ENCODE measurements around the gene STK32A. TPM values are rescaled to one million over a fixed set of nuclear protein-coding genes. Genes with fewer than 3 reads are reported as not detected.

STK32A gene
- total RNA-seq, 1 experiment from 2014 or later, result 1.2 TPM

- ChIA-PET CTCF (interaction anchor here (0.8 kb wide), 1 partner anchor 177 kb away, joined by 3 read pairs; no protein-coding TSS in a partner anchor), RAD21 (ENCODE audit: low non-redundant PET in 1 of 2, low total read pairs in 2 of 2, uncharacterized antibody in 2 of 2, unreplicated experiment in 2 of 2) (no interaction called here), POLR2A (no interaction called here)
- TF ChIP-seq EGR1 (IDR thresholded peaks at IDR 0.05; ENCODE audit: low read depth) (no peak), REST (IDR thresholded peaks at IDR 0.05; ENCODE audit: low read depth) (no peak), TCF7L2 (IDR thresholded peaks at IDR 0.05; ENCODE audit: borderline replicate concordance, extremely low read depth, insufficient read depth, insufficient read length) (no peak), ZFX (IDR thresholded peaks at IDR 0.05) (no peak), RAD21 (IDR thresholded peaks at IDR 0.05; ENCODE audit: low read depth) (no peak), SIN3A (IDR thresholded peaks at IDR 0.05; ENCODE audit: low read depth) (no peak), MAX (IDR thresholded peaks at IDR 0.05) (no peak), EZH2 (IDR thresholded peaks at IDR 0.05) (no peak), ZBTB33 (IDR thresholded peaks at IDR 0.05; ENCODE audit: extremely low read depth, insufficient replicate concordance, low read length) (no peak), JUND (IDR thresholded peaks at IDR 0.05) (no peak), CTCF (IDR thresholded peaks at IDR 0.05 in 2 of 3, conservative IDR thresholded peaks at IDR 0.05 in 1 of 3; ENCODE audit: borderline replicate concordance in 1 of 3, insufficient read depth in 1 of 3, low read depth in 2 of 3, low read length in 2 of 3) (no peak), ELF1 (IDR thresholded peaks at IDR 0.05; ENCODE audit: borderline replicate concordance, low read depth) (no peak), POLR2A (IDR thresholded peaks at IDR 0.05; ENCODE audit: borderline replicate concordance, extremely low read depth, insufficient read depth, insufficient read length) (no peak), EZH2phosphoT487 (IDR thresholded peaks at IDR 0.05; ENCODE audit: borderline replicate concordance) (no peak), YY1 (IDR thresholded peaks at IDR 0.05; ENCODE audit: extremely low read depth, insufficient replicate concordance, low read depth, low read length) (no peak), CEBPB (IDR thresholded peaks at IDR 0.05; ENCODE audit: low read depth) (no peak), ZNF274 (IDR thresholded peaks at IDR 0.05; ENCODE audit: low read depth, low read length) (no peak), SRF (IDR thresholded peaks at IDR 0.05; ENCODE audit: low read depth) (no peak)
- intact Hi-C loops (cut with micrococcal nuclease), result no loop called here
- Histone ChIP-seq H3K9me3 (ENCODE audit: control insufficient read depth in 1 of 2, insufficient read depth in 1 of 2, low read depth in 1 of 2, low read length in 2 of 2) (no peaks in the 10 kb centered on the region), H2AFZ (ENCODE audit: low read depth, low read length, poor library complexity, severe bottlenecking) (no peak overlapping the region), H3K4me1 (ENCODE audit: control insufficient read depth in 1 of 2, insufficient read depth in 2 of 2, low read length in 2 of 2) (peaks cover 15 to 24% of the 10 kb centered on the region in 2 experiments), H3K9ac (ENCODE audit: low read length) (no peak overlapping the region), H3K9me2 (ENCODE audit: insufficient read depth) (no peaks in the 10 kb centered on the region), H3K36me3 (ENCODE audit: control insufficient read depth in 1 of 2, insufficient read depth in 2 of 2, low read length in 2 of 2) (no peaks in the 10 kb centered on the region), H3K27ac (ENCODE audit: low read depth, low read length) (no peak overlapping the region), H3K27me3 (ENCODE audit: insufficient read depth, low read length) (no peaks in the 10 kb centered on the region), H3K79me2 (ENCODE audit: insufficient read depth, low read length) (no peaks in the 10 kb centered on the region), H3K4me2 (ENCODE audit: low read length) (no peak overlapping the region), H4K20me1 (ENCODE audit: insufficient read depth) (no peaks in the 10 kb centered on the region), H3K4me3 (replicated peaks in 1 of 2; ENCODE audit: low read depth in 1 of 2, low read length in 2 of 2) (no peak overlapping the region)
- DNase-seq (ENCODE audit: low read depth, low spot score), result no peak
- BruUV-seq (replicated peaks), result no TSS peak
- no peak for ATAC-seq
These were observed 165.4 kb downstream of the STK32A start for GRCh38 chr5:147400126-147400809.
